Middle frontal gyrus (tissue), 1 donor: ENCODE results near the gene CA5B.
"Not testable (repeated sequence)": the region's sequence is repeated elsewhere in the genome, so short reads cannot be mapped to it uniquely, and the experiment has no call there.

Source experiments
- DNase-seq: peaks from one replicate; pipeline ENCODE4 v3.0.0-alpha.2; 2015; ENCODE audit warnings: low spot score; ENCODE audit errors: extremely low spot score

The CA5B gene, protein sequence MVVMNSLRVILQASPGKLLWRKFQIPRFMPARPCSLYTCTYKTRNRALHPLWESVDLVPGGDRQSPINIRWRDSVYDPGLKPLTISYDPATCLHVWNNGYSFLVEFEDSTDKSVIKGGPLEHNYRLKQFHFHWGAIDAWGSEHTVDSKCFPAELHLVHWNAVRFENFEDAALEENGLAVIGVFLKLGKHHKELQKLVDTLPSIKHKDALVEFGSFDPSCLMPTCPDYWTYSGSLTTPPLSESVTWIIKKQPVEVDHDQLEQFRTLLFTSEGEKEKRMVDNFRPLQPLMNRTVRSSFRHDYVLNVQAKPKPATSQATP

DNA sequence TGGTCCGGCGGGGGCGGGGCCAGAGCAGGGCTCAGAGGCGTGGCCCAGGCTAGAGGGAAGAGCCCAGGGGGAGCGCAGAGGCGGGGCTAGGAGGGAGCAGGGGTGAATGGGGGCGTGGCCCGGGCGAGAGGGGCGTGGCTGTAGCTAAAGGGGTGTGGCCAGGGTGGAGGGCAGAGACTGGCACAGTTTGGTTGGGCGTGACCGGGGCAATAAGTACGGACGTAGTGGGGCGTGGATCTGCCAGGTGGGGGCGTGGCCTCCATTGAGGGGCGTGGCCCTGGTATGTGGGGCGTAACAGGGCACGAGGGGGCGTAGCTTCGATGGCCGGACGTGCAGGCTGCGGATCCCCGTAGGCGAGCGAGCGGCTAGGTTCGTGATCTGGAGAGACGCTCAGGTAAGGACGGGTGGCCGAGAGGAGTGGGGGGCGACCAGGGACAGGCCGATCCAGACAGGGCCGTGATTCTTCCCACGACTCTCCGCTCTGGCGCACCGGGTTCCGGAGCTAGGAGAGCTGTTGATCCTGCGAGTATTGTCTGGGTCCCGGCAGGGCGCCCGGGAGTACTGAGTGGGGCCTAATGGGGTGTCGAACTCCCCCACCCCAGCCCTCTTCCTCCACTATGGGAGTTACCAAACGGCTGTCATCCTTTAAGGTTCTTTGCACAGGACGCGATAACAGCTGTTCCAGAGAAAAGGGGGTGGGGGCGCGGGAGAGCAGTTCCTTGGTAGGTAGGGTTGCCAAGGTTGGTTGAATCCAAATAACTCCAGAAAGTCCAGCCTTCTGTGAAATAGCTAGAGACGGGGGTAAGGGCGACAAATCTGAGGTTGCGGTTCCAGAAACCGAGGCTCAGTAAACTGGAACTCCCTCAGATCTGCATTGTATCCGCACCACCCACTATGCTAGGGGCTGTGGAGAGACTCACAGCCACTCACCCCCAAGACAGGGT lies at the start of gene CA5B:
Gene CA5B (plus strand): TSS at position 312 of the 944 bp plus-strand sequence. CDS start 11,754 bp downstream, outside the sequence.
- no peak for DNase-seq

- DNase-seq: no peak
Measured at GRCh38 chrX:15694941-15695451, 43.1 kb upstream of the CA5B start.

DNA sequence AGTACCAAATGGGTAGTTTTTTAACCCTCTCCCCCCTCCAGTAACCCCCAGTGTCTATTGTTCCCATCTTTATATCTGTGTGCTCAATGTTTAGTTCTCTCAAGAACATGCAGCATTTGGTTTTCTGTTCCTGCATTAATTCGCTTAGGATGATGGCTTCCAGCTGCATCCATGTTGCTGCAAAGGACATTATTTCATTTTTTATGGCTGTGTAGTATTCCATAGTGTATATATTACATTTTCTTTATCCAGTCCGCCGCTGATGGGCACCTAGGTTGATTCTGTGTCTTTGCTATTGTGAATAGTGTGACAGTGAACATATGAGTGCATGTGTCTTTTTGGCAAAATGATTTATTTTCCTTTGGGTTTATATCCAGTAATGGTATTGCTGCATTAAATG lies 41.6 kb upstream of the CA5B start:
- DNase-seq: no peak

- no peak for DNase-seq
Measured at GRCh38 chrX:15702488-15703371, 35.3 kb upstream of the CA5B start.

GRCh38 chrX:15703809-15704208 lies 34.3 kb upstream of the CA5B start:
- DNase-seq: not testable (repeated sequence)

- not testable (repeated sequence) for DNase-seq
Measured at GRCh38 chrX:15704273-15704672, 33.8 kb upstream of the CA5B start.

DNA sequence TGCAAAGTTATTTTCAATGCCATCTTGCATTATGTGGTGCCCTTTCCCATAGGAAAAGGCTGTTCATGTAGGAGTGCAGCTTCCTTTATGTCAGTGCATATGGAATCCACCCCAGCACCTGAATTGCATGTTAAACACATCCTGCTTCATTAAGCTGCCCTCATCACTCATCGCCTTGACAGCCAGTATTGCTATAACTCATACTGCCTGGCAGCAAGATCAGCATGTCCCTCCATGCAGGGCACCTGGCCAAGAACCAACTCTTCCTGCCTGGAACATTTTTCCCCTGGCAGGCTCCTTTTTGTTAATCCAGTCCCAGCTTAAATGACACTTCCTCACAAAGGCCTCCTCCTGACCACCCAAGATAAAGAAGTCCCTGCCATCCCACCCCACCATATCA lies 23.5 kb upstream of the CA5B start:
- no peak for DNase-seq

- no peak for DNase-seq
Measured at GRCh38 chrX:15718283-15718970, 19.6 kb upstream of the CA5B start.

DNA sequence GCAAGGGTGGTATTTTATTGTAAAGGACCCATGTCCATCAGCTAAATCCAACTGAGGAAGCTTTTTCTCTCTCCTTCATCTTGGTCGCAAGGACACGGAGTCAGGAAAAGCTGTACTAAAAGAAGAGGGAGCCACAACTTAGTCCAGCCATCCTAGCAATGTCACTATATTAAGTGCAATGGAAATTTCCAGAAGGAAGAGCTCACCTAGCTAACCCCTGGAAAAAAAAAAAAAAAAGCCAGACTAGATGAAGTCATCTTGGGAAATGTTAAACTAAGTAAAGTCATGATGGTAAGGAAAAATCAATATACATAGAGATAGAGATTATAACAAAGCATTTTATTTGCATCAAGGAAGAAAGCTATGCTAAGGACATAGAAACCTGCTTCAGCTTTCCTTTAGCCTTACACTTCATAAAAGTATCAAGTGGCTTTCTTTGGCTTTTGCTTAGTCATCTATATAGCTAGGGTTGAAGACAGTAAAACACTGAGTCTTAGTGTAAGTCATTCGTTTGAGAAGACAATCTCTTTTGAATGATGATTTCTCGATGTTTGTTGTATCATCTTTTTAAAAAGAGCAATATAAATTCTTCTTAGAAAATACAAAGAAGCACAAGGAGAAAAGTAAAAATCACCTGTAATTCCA lies 18.6 kb upstream of the CA5B start:
- DNase-seq: no peak

GRCh38 chrX:15721911-15722310 lies 16.2 kb upstream of the CA5B start:
- DNase-seq: no peak

DNA sequence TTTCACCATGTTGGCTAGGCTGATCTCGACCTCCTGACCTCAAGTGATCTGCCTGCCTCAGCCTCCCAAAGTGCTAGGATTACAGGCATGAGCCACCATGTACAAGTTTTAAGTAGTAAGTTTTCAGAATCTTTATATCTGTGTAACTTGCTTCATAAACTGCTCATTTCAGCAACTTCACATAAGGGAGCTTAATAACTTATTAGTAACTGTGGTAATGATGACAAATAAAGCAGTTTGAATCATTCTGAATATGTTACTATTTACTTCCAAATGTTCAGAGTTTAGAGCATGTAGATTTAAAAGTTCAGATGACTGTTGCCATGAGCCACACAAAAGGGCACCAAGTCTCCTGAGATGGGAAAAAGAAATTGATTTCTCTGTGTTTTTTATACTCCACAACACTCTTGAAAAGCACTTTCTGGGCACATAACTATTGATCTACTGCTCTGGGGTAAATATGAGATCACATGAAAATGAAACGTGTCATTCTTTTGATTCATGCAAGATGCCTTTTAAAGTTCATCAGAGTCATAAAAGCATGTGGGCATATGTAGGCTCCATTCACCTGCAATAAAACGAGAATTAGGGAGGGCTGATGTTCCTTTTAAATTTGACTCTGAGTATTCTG lies 14.1 kb upstream of the CA5B start:
- no peak for DNase-seq

- DNase-seq: no peak
Measured at GRCh38 chrX:15724911-15725310, 13.2 kb upstream of the CA5B start.

GRCh38 chrX:15731368-15731767 lies 6.7 kb upstream of the CA5B start:
- DNase-seq: not testable (repeated sequence)

DNA sequence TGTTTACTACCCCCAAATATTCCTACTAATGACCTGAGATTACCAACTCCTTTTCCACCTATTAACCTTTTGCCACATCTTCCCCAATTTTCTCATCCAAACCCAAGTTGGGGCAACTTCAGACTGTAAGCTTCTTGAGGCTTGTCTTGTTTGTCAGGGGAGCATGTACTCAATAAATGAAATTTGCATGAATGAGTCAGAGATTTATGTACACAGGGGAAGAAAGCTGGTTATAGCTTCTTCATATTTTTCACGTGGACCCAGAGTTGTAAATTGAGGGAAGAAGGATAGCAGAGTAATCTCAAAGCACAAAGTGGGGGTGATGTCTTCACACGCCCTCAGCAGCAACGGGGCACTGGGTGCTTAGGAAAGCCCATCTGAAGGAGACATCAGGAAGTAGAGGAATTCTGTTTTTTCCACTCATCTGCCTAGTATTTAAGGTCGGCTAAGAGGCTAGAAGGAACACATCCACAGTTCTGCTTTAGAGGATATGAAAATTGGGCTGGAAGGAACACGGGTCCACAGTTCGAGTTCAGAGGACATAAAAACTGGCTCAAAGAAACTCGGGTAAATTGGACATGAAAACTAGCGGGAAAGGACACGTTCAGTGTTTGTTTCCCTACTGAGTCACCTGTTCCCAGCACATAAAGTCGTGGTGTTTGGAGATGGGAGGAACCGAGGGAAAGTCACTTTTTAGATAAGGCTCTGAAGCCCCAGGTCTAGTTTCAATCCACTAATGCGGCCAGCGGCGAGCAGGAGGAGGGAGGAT lies 696 bp upstream of the CA5B start:
- no peak for DNase-seq

- DNase-seq: no peak
Measured at GRCh38 chrX:15739886-15740285, 1.8 kb downstream of the CA5B start.

GRCh38 chrX:15744181-15744867 lies 6.3 kb downstream of the CA5B start:
- no peak for DNase-seq

GRCh38 chrX:15745179-15745578 lies 7.1 kb downstream of the CA5B start:
- no peak for DNase-seq

GRCh38 chrX:15746651-15747050 lies 8.6 kb downstream of the CA5B start:
- DNase-seq: not testable (repeated sequence)
